HG02571 (cell line): ENCODE measurements around the gene PTN.
"Not testable (repeated sequence)": the region's sequence is repeated elsewhere in the genome, so short reads cannot be mapped to it uniquely, and the experiment has no call there.

ENCODE experiments used
- ATAC-seq: cut with Tn5 transposase; IDR thresholded peaks from one replicate; pipeline ENCODE4 v1.9.1; 2021; ENCODE audit warnings: mild to moderate bottlenecking, moderate library complexity; ENCODE audit not compliant: unreplicated experiment

The PTN gene

GRCh38 chr7:137268001-137268865 lies 75.3 kb downstream of the PTN start:
- not testable (repeated sequence) for ATAC-seq

GRCh38 chr7:137266764-137267163 lies 76.8 kb downstream of the PTN start:
- ATAC-seq, result no peak

GRCh38 chr7:137265480-137265879 lies 78.1 kb downstream of the PTN start:
- not testable (repeated sequence) for ATAC-seq

- no peak for ATAC-seq
These were observed 80.9 kb downstream of the PTN start for GRCh38 chr7:137262599-137262998.

GRCh38 chr7:137258552-137258951 lies 85.0 kb downstream of the PTN start:
- no peak for ATAC-seq

GRCh38 chr7:137254766-137255165 lies 88.8 kb downstream of the PTN start:
- no peak for ATAC-seq

- ATAC-seq, result no peak
These were observed 97.6 kb downstream of the PTN start for GRCh38 chr7:137245890-137246289.

GRCh38 chr7:137245186-137245585 lies 98.3 kb downstream of the PTN start:
- no peak for ATAC-seq

- ATAC-seq, result no peak
These were observed 99.8 kb downstream of the PTN start for GRCh38 chr7:137243741-137244140.

GRCh38 chr7:137242616-137243015 lies 100.9 kb downstream of the PTN start:
- no peak for ATAC-seq

GRCh38 chr7:137241655-137242360 lies 101.7 kb downstream of the PTN start:
- ATAC-seq, result no peak

- ATAC-seq, result not testable (repeated sequence)
These were observed 104.3 kb downstream of the PTN start for GRCh38 chr7:137239186-137239585.

GRCh38 chr7:137235434-137235833 lies 108.1 kb downstream of the PTN start:
- no peak for ATAC-seq

- no peak for ATAC-seq
These were observed 112.4 kb downstream of the PTN start for GRCh38 chr7:137231167-137231566.

- no peak for ATAC-seq
These were observed 122.1 kb downstream of the PTN start for GRCh38 chr7:137221467-137221866.

GRCh38 chr7:137213744-137214143 lies 129.8 kb downstream of the PTN start:
- no peak for ATAC-seq

- no peak for ATAC-seq
These were observed 134.2 kb downstream of the PTN start for GRCh38 chr7:137209151-137209817.

GRCh38 chr7:137206770-137207169 lies 136.8 kb downstream of the PTN start:
- ATAC-seq, result no peak

- no peak for ATAC-seq
These were observed 139.3 kb downstream of the PTN start for GRCh38 chr7:137204246-137204645.

GRCh38 chr7:137203351-137203750 lies 140.2 kb downstream of the PTN start:
- ATAC-seq, result no peak

- ATAC-seq, result no peak
These were observed 146.9 kb downstream of the PTN start for GRCh38 chr7:137196648-137197047.

GRCh38 chr7:137195996-137196395 lies 147.5 kb downstream of the PTN start:
- no peak for ATAC-seq
